Body of pancreas (tissue), 4 donors: Measurements from ENCODE around the gene SLC23A2.

Experiments used
- POLR2A ChIP-seq, 3 donors: fragments of 450-650 bp; IDR thresholded peaks; one replicate each; pipeline ENCODE4 v1.6.1; 2016; ENCODE audit warnings: antibody characterized with exemption in 3 of 3, mild to moderate bottlenecking in 2 of 3
- TF ChIP-seq, protein P1 (sequence below), 7 experiments: fragments of 450-650 bp in 4 of 7; fragments of 200-600 bp in 3 of 7; sonication (generic) in 3 of 7; IDR thresholded peaks; one replicate each; pipeline ENCODE4 v1.5.1; 2016 to 2019; ENCODE audit warnings: antibody characterized with exemption in 7 of 7

DNA sequence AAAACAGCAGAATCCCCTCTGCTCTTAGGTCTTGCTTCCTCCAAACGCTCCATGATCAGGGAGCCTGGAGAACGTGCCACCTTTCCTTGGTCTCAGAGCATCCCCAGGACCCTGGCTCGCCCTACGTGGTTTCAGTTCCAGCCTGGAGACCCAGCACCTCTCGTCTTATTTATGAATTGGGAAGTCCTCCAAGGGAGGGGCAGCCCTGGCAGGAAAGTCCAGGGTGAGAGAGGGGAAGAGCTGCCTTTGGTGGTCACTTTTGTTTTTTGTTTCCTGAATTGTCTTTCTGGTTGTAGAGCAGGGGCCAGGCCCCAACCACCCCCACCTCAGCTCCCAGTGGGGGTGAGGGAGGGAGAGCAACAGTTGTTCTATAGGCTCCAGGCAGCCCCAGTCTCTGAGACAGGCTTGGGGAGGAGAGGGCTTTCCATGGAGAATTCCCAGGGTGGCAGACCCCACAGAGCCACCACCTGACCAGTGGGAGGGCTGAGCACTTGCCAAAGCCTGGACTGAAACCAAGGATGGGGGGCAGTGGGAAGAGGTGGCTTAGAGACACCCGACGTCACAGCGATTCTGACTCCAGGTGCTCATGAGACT lies 190.8 kb downstream of the SLC23A2 start:
- TF ChIP-seq, protein P1, sequence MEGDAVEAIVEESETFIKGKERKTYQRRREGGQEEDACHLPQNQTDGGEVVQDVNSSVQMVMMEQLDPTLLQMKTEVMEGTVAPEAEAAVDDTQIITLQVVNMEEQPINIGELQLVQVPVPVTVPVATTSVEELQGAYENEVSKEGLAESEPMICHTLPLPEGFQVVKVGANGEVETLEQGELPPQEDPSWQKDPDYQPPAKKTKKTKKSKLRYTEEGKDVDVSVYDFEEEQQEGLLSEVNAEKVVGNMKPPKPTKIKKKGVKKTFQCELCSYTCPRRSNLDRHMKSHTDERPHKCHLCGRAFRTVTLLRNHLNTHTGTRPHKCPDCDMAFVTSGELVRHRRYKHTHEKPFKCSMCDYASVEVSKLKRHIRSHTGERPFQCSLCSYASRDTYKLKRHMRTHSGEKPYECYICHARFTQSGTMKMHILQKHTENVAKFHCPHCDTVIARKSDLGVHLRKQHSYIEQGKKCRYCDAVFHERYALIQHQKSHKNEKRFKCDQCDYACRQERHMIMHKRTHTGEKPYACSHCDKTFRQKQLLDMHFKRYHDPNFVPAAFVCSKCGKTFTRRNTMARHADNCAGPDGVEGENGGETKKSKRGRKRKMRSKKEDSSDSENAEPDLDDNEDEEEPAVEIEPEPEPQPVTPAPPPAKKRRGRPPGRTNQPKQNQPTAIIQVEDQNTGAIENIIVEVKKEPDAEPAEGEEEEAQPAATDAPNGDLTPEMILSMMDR (IDR thresholded peaks at IDR 0.05): no peak
- no peak for TF ChIP-seq POLR2A (IDR thresholded peaks at IDR 0.05)
